Muscle of leg (tissue), 11 donors: Measurements from ENCODE around the gene POU2AF1. TPM values are rescaled to one million over a fixed set of nuclear protein-coding genes. Genes with fewer than 3 reads are reported as not detected.

ENCODE experiments used
- DNase-seq: peaks from one replicate; pipeline ENCODE4 v3.0.0; 2013
- H3K27ac ChIP-seq: one replicate; pipeline ENCODE4 v1.5.1; 2013; ENCODE audit warnings: mild to moderate bottlenecking, low read length, control low read depth
- H3K27me3 ChIP-seq: one replicate; pipeline ENCODE4 v1.6.1; 2013; ENCODE audit warnings: low read length; ENCODE audit not compliant: control insufficient read depth, insufficient read depth
- H3K36me3 ChIP-seq: one replicate; pipeline ENCODE4 v1.6.1; 2013; ENCODE audit warnings: low read length; ENCODE audit not compliant: control insufficient read depth, insufficient read depth
- H3K4me1 ChIP-seq: one replicate; pipeline ENCODE4 v1.6.1; 2013; ENCODE audit warnings: low read length; ENCODE audit not compliant: control insufficient read depth, insufficient read depth
- H3K4me3 ChIP-seq: one replicate; pipeline ENCODE4 v1.5.1; 2013; ENCODE audit warnings: low read length, control low read depth
- H3K9me3 ChIP-seq: replicated peaks from 2 replicates; pipeline ENCODE4 v1.6.1; 2013; ENCODE audit warnings: low read depth, low read length; ENCODE audit not compliant: control insufficient read depth
- WGBS: methylation state at CpG from one replicate; pipeline ENCODE4 v1.1.5; 2013; ENCODE audit warnings: missing lambda C conversion rate; ENCODE audit not compliant: insufficient coverage; 5-methylcytosine and 5-hydroxymethylcytosine counted together
- polyA plus RNA-seq, 8 donors: library from polyadenylated mRNA; unstranded; fragments of 120-200 nt; gene quantifications; one replicate each; pipeline versions ENCODE4 v1.2.1 to v1.2.3, GENCODE V29; 2013; ENCODE audit warnings: inconsistent platforms in 1 of 8, low replicate concordance in 1 of 8; ENCODE audit not compliant: insufficient read length in 8 of 8, insufficient read depth in 1 of 8
- total RNA-seq: library from RNA; stranded (reverse); fragments of 120-200 nt; gene quantifications from one replicate; pipeline ENCODE4 v1.2.4, GENCODE V29; 2013

The POU2AF1 gene
- total and polyA plus RNA-seq, 9 donors = 0.04 to 0.39 (median 0.23) TPM

DNA sequence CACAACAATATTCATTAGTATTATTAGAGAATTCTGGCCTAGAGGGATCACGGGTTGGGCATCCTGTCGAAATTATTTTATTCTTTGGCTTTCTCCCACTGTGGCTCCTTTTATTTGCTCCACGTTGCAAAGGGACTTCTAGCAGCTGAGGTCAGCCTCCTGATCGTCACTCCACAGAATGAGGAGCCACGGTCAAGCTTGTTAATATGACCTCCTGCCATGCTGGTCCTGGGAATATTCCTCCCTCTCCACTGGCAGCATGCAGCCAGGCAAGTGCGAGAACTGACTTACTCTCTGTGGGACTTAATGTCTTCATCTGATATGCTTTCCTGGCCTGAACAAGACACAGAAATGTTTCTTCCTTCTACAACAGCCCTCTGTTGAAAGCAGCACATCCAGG, 59.8 kb downstream of the POU2AF1 start:
- Histone ChIP-seq H3K27ac (no peak overlapping the region), H3K27me3 (no peaks in the 10 kb centered on the region), H3K4me1 (peaks cover 10% of the 10 kb centered on the region), H3K4me3 (no peak overlapping the region), H3K9me3 (no peaks in the 10 kb centered on the region), H3K36me3 (no peaks in the 10 kb centered on the region)
- WGBS = 60% methylated on average over 5 of the region's 6 CpGs
- DNase-seq = no peak

DNA sequence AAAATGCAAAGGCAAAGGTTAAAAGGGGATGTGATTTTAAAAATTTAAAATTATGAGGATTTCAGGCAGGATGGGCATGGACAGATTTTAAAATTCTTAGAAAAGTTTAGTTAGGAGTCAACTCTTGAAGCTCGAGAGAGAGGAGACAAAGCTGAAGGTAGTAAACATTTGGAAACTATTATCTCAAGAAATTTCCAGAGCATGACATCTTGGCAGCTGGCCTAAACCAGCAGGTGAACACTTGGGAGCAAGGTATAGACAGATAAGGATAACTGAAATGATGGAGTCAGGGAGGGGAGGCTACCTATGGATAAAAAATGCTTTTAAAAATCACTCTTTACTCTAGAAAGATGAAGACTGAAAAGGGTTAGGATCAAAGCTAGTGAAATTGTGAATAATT, 67.0 kb downstream of the POU2AF1 start:
- peaks cover 8% of the 10 kb centered on the region for H3K4me1 ChIP-seq
- no CpG with 5 or more reads among the region's 1 CpG for WGBS
- no peak for DNase-seq

GRCh38 chr11:111310723-111311122, 68.4 kb downstream of the POU2AF1 start:
- H3K9me3 ChIP-seq = no peaks in the 10 kb centered on the region
- 84% methylated on average over 4 of the region's 6 CpGs for WGBS
- no peaks in the 10 kb centered on the region for H3K27me3 ChIP-seq
- H3K36me3 ChIP-seq = no peaks in the 10 kb centered on the region
- H3K4me1 ChIP-seq = peaks cover 8% of the 10 kb centered on the region
- no peak overlapping the region for H3K4me3 ChIP-seq
- H3K27ac ChIP-seq = no peak overlapping the region
- DNase-seq = no peak

More for the DNA sequence above, 67.0 kb downstream of the POU2AF1 start:
- H3K9me3 ChIP-seq = no peaks in the 10 kb centered on the region
- H3K27me3 ChIP-seq = no peaks in the 10 kb centered on the region
- H3K27ac ChIP-seq = no peak overlapping the region
- no peaks in the 10 kb centered on the region for H3K36me3 ChIP-seq
- no peak overlapping the region for H3K4me3 ChIP-seq

DNA sequence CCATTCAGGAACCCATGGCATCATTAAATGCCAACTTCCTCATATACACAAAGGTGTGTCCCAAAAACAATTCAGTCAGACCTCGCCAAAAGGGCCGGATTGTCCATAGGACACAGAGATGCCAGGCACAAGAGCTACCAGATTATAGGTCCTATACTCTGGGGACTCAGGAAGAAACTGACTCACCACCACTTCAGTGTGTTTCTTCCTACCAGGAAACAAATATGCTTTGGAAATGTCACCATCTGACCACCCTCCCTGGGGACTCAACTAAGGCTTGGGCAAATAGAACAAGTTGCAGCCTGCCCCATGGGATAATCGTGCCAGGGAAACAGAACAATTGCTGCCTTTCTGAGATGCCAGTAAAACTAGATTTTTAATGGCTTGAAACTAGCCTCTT, 69.0 kb downstream of the POU2AF1 start:
- WGBS = 96% methylated on average over 3 of the region's 3 CpGs
- Histone ChIP-seq H3K36me3 (no peaks in the 10 kb centered on the region), H3K4me1 (peaks cover 8% of the 10 kb centered on the region), H3K9me3 (no peaks in the 10 kb centered on the region), H3K4me3 (no peak overlapping the region), H3K27ac (no peak overlapping the region), H3K27me3 (no peaks in the 10 kb centered on the region)
- DNase-seq = no peak

DNA sequence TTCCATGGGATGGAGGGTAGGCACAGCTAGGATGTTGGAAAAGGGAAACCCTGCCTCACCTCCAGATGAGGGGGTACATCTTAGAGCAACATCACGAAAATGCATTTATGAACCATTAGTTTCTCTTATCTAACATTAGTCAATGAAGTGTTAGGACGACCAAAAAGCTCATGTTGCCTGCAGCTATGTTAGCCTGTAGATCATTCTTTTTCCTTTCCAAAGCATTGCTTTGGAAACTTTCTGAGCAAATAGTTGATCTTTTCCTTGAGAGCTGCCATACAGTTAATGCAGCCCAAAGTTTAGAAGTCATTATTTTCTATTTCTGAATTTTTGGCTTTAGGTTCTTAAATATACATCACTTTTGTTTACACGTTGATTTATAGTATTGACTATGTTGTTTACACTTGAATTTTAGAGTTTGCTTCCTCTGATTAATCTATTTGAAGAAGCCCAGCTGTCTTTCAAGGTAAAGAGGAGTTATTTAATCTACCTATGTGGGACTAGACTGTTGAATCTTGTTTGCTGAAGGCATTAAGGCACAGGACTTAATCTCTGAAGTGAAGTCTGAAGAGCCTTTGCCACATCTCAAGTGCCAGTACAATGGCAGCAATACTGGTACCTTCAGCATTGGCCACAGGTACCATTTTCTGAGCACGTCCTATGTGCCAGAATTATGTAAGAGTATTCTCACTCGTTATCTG, 69.7 kb downstream of the POU2AF1 start:
- Histone ChIP-seq H3K27me3 (no peaks in the 10 kb centered on the region), H3K4me1 (peaks cover 8% of the 10 kb centered on the region), H3K4me3 (no peak overlapping the region), H3K27ac (no peak overlapping the region), H3K9me3 (no peaks in the 10 kb centered on the region), H3K36me3 (no peaks in the 10 kb centered on the region)
- WGBS = 80% methylated on average over 2 of the region's 5 CpGs
- no peak for DNase-seq

GRCh38 chr11:111308140-111308539, 70.9 kb downstream of the POU2AF1 start:
- DNase-seq = peak; percentile 79
- Histone ChIP-seq H3K27ac (peak overlapping the region; percentile 3), H3K4me1 (peaks cover 13% of the 10 kb centered on the region), H3K4me3 (no peak overlapping the region), H3K27me3 (no peaks in the 10 kb centered on the region), H3K36me3 (no peaks in the 10 kb centered on the region), H3K9me3 (no peaks in the 10 kb centered on the region)
- 45% methylated on average over 2 of the region's 7 CpGs for WGBS

DNA sequence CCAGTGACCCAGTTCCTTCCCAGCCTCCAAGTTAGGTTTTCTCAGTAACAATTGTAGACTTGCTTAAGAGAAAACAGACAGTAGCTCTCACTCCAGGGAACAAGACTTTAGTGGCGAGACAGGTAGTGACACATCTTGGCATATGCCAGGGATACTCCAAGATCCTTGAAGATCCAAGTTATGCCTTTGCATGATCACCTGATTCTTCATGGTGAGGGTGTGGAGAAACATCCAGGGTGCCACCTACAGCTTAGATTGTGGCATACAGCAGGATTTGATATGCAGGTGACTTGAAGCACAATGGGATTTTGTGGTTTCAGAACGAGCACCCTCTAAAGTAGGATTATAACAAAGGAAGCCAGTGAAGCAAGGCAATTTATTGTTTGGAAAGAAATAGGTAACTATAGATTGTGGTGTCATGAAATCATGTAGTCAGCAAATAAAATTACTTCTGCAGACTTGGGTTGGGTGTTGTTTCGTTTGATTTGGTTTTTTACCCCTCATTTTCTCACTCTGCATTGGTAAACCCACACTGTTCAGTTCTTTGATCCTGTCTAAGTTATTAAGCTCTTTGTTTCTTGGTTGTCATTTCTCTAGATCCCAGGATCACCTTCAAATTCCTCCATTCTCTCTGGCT, 71.5 kb downstream of the POU2AF1 start:
- Histone ChIP-seq H3K4me3 (no peak overlapping the region), H3K4me1 (peaks cover 14% of the 10 kb centered on the region), H3K9me3 (no peaks in the 10 kb centered on the region), H3K36me3 (no peaks in the 10 kb centered on the region), H3K27me3 (no peaks in the 10 kb centered on the region), H3K27ac (peak overlapping the region; percentile 3)
- no peak for DNase-seq
- WGBS = 75% methylated on average over 1 of the region's 3 CpGs

DNA sequence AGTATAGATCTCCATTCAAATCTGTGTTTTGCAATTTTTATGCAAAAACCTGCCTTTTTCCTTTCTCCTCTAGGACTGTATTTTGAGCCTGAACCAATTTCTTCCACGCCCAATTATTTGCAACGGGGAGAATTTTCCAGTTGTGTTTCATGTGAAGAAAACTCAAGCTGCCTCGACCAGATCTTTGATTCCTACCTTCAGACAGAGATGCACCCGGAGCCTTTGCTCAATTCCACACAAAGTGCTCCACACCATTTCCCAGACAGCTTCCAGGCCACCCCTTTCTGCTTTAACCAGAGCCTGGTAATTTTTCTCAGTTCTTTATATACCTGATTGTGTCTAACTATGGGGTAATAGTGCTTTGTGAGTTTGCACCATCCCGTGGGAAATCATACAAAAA, 72.8 kb downstream of the POU2AF1 start:
- no peak overlapping the region for H3K27ac ChIP-seq
- no peaks in the 10 kb centered on the region for H3K27me3 ChIP-seq
- H3K4me1 ChIP-seq = peaks cover 24% of the 10 kb centered on the region
- H3K9me3 ChIP-seq = no peaks in the 10 kb centered on the region
- no peaks in the 10 kb centered on the region for H3K36me3 ChIP-seq
- H3K4me3 ChIP-seq = no peak overlapping the region
- DNase-seq = no peak
- WGBS = 40% methylated on average over 3 of the region's 5 CpGs

- no peak overlapping the region for H3K27ac ChIP-seq
- H3K9me3 ChIP-seq = no peaks in the 10 kb centered on the region
- DNase-seq = no peak
- H3K4me1 ChIP-seq = peaks cover 27% of the 10 kb centered on the region
- H3K4me3 ChIP-seq = no peak overlapping the region
- H3K27me3 ChIP-seq = no peaks in the 10 kb centered on the region
- no peaks in the 10 kb centered on the region for H3K36me3 ChIP-seq
- WGBS = no CpG with 5 or more reads among the region's 4 CpGs
Observed at GRCh38 chr11:111305876-111306275, 73.2 kb downstream of the POU2AF1 start.

DNA sequence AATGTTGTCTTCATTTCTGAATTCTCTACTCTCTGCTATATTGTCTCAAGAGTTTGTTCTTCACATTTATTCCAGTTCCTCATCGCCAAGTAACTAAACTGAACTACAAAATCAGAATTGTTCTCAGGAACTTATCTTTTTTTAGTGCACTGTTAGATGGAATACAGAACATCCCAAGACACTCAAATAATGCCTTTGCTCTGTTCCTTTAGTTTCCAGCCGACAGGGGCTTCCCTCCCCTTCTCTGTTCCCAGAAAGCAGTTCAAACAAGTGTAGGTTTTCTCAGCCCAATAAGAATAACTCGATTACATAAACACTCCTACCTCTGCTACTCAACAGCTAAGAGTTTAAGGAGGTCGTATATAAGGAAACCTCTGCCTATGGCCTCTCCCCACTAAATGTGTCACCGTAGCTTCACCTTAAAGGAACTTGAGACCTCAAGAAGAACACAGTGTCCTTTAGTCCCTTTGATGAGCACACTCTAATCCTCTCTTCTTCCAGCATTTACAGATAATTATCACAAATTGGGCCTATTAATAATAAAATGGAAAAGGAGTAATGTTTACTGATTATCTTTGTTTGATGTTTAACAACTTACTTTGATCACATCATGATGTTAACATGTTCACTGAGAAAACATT, 73.8 kb downstream of the POU2AF1 start:
- 17% methylated on average over 1 of the region's 5 CpGs for WGBS
- Histone ChIP-seq H3K4me3 (no peak overlapping the region), H3K4me1 (peaks cover 33% of the 10 kb centered on the region), H3K36me3 (no peaks in the 10 kb centered on the region), H3K27me3 (peaks cover 3% of the 10 kb centered on the region), H3K27ac (no peak overlapping the region), H3K9me3 (no peaks in the 10 kb centered on the region)
- DNase-seq = peak; percentile 63
